Measurements from ENCODE around the gene GIPC2. TPM values are rescaled to one million over a fixed set of nuclear protein-coding genes. Genes with fewer than 3 reads are reported as not detected.

GIPC2 gene
- total and polyA plus RNA-seq, 2 of the 4 experiments (the other 2 are of a cell fraction) = 0.07 to 0.18 TPM

GRCh38 chr1:78153092-78153736, 107.4 kb downstream of the GIPC2 start:
- H3K27me3 ChIP-seq (ENCODE audit: control insufficient read depth, insufficient read depth, low read length) = no peaks in the 10 kb centered on the region
- H4K8ac ChIP-seq (ENCODE audit: low read depth in 2 of 2, low read length in 2 of 2) = no peak overlapping the region
- no peak overlapping the region for H2AK9ac ChIP-seq (replicated peaks; ENCODE audit: low read depth, low read length, poor library complexity)
- WGBS, 2 experiments (ENCODE audit: extremely low coverage in 2 of 2, insufficient read length in 1 of 2) = 92% methylated on average over 2 of the region's 4 CpGs; no CpG with 5 or more reads in 1 of the 2 experiments
- POLR2A ChIA-PET (ENCODE audit: unreplicated experiment) = no interaction called here
- ATAC-seq (ENCODE audit: low read depth) (no peak), DNase-seq (no peak)
- H3K36me3 ChIP-seq (ENCODE audit: control insufficient read depth, insufficient read depth, low read length) = no peaks in the 10 kb centered on the region
- no peak overlapping the region for H3K27ac ChIP-seq (ENCODE audit: insufficient read depth, low read length)
- H3K9me3 ChIP-seq (ENCODE audit: control insufficient read depth, insufficient read depth, low read length) = no peaks in the 10 kb centered on the region
- 0 out of 2 replicates have a peak, but pooled peaks cover 2% of the 10 kb centered on the region for H3K9me1 ChIP-seq (ENCODE audit: insufficient read depth, low read length)
- no peak overlapping the region for H2BK5ac ChIP-seq (ENCODE audit: low read depth, low read length, poor library complexity, severe bottlenecking)
- TF ChIP-seq NFE2L2 (IDR thresholded peaks at IDR 0.05; ENCODE audit: low read depth, low read length) (no peak), CHD1 (IDR thresholded peaks at IDR 0.05; ENCODE audit: low read depth, low read length) (no peak), FOS (IDR thresholded peaks at IDR 0.05; ENCODE audit: low read depth, low read length) (no peak), CTCF (conservative IDR thresholded peaks at IDR 0.05; ENCODE audit: low read depth, low read length) (no peak), MAZ (IDR thresholded peaks at IDR 0.05; ENCODE audit: borderline replicate concordance, low read depth, low read length) (no peak), POLR2A (IDR thresholded peaks at IDR 0.05; ENCODE audit: low read depth, low read length) (no peak), MXI1 (IDR thresholded peaks at IDR 0.05; ENCODE audit: borderline replicate concordance, low read depth, low read length) (no peak), RFX5 (IDR thresholded peaks at IDR 0.05; ENCODE audit: low read depth, low read length) (no peak), USF2 (IDR thresholded peaks at IDR 0.05; ENCODE audit: low read depth, low read length) (no peak), MAFK (IDR thresholded peaks at IDR 0.05; ENCODE audit: low read depth, low read length) (no peak), ELK1 (IDR thresholded peaks at IDR 0.05; ENCODE audit: borderline replicate concordance, low read depth, low read length) (no peak), RCOR1 (IDR thresholded peaks at IDR 0.05; ENCODE audit: insufficient replicate concordance, low read length) (no peak), RAD21 (IDR thresholded peaks at IDR 0.05; ENCODE audit: low read length) (no peak), BHLHE40 (IDR thresholded peaks at IDR 0.05; ENCODE audit: low read depth, low read length) (no peak), CEBPB (IDR thresholded peaks at IDR 0.05; ENCODE audit: low read depth, low read length) (no peak), SMC3 (IDR thresholded peaks at IDR 0.05; ENCODE audit: low read depth, low read length) (no peak)
- H3K79me1 ChIP-seq (ENCODE audit: low read depth in 1 of 2, low read length in 2 of 2) = no peaks in the 10 kb centered on the region
- CTCF ChIA-PET = no interaction called here
- peaks cover 4% of the 10 kb centered on the region for H3K4me1 ChIP-seq (ENCODE audit: control insufficient read depth, insufficient read depth, low read length)
- no peaks in the 10 kb centered on the region for H4K20me1 ChIP-seq (ENCODE audit: insufficient read depth, low read length)
- no peak overlapping the region for H2BK15ac ChIP-seq (ENCODE audit: low read depth, low read length)
- H2AK5ac ChIP-seq (ENCODE audit: low read depth, low read length) = no peak overlapping the region
- intact Hi-C loops (cut with micrococcal nuclease) (no loop called here), in situ Hi-C loops (cut with MboI; ENCODE audit: low sequenced_read_pairs) (no loop called here), dilution Hi-C loops (cut with HindIII; ENCODE audit: low sequenced_read_pairs, unreplicated experiment) (no loop called here)
- no TSS peak for BruUV-seq (replicated peaks)
- no peak overlapping the region for H2BK20ac ChIP-seq (ENCODE audit: low read depth, low read length)
- H2AFZ ChIP-seq (replicated peaks; ENCODE audit: low read length, poor library complexity) = no peak overlapping the region
- H4K91ac ChIP-seq (ENCODE audit: insufficient read depth, low read depth, low read length) = no peak overlapping the region
- no peak overlapping the region for H3K56ac ChIP-seq (ENCODE audit: extremely low read depth, insufficient read depth, low read length)
- H2BK120ac ChIP-seq (ENCODE audit: low read depth, low read length) = no peak overlapping the region
- no peak overlapping the region for H3K9ac ChIP-seq (ENCODE audit: low read depth, low read length)
- H4K5ac ChIP-seq (ENCODE audit: low read depth, low read length) = no peak overlapping the region
- H3K18ac ChIP-seq (ENCODE audit: low read depth, low read length) = no peak overlapping the region
- H3K23ac ChIP-seq (ENCODE audit: low read depth, low read length) = no peak overlapping the region
- H3K4me2 ChIP-seq (ENCODE audit: low read depth, low read length) = no peak overlapping the region
- H3K4ac ChIP-seq (ENCODE audit: low read depth, low read length) = no peak overlapping the region
- H3K14ac ChIP-seq (replicated peaks; ENCODE audit: low read depth, low read length) = no peak overlapping the region
- H3K4me3 ChIP-seq (ENCODE audit: insufficient read depth, low read depth, low read length) = no peak overlapping the region

All from IMR-90 (cell line).